HG03378 (cell line): ENCODE results near the gene BRD2.
"Not testable (repeated sequence)": the region's sequence is repeated elsewhere in the genome, so short reads cannot be mapped to it uniquely, and the experiment has no call there.

ENCODE experiments used
- ATAC-seq: cut with Tn5 transposase; IDR thresholded peaks from one replicate; pipeline ENCODE4 v1.9.1; 2021; ENCODE audit warnings: mild to moderate bottlenecking, moderate library complexity; ENCODE audit not compliant: unreplicated experiment

The BRD2 gene

DNA sequence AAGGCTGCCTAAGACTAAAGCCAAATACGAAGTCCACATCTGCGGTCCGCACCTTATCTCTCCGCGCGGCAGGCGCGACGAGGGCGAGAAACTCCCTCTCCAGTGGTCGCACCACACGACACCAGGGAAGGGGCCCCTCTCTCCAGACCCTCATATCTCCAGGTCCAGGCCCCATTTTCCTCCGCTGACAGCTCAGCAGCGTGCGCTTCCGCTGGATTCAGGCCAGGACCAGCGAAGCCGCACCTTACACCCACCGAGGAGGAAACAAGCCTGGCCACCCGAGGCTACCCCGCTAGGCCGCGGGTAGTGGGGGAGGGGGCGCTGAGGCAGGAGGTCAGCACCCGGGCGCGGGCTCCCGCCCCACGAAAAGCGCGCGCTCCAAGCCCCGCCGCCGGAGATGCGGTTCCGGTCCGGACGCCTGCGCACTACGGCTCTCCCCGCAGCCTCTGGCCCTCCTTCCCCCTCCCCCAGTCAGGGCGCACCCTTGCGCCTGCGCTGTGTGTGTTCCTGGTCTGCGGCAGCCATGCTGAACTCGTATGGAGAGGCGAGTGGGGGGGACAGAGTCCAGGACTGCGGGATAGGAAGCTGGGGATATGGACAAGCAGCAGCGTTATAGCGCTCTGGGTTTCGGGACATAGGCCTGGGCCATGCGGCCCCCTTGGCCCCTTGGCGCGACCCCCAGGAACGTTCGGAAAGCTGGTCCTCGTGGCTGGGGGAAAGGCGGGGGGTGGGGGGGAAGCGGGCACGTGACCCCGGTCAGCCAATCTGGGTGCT, at the start of gene BRD2:
Gene BRD2, plus strand, starts transcription at position 502 of the 774 bp plus-strand sequence. CDS start 4,305 bp downstream, outside the sequence.
- peak; percentile 27 for ATAC-seq

DNA sequence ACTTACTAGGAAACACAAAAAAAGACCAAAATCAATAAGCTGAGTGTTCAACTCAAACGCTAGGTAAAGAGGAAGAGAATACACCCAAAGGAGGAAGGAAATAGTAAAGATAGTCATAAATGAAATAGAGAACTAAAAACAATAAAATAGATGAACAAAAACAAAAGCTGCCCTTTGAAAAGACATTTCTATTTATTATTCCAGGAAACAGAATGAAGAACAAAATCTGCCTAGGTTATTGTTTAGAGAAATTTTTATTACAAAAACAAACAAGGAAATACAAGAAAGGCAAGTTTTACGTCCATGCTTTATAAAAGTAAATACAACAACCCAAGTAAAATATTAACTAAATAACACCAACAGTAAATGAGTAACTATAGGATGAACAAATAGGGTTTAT, 47.7 kb upstream of the BRD2 start:
- ATAC-seq, result no peak

DNA sequence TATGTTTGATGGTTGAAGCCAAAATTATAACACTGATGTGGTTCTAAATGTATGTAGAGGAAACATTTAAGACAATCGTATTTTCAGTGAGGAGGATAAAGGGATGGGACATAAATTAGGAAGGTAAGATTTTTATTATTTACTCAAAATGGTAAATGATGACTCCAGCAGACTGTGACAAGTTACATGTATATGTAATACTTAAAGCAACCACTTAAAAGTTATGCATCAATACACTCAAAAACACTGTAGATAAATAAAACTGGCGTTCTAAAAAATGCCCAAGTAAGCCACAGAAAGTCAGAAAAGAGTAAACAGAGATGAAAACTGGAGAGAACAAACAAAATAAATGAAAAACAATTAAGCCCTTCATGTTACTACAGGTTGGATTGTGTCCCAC, 46.3 kb upstream of the BRD2 start:
- ATAC-seq, result no peak

DNA sequence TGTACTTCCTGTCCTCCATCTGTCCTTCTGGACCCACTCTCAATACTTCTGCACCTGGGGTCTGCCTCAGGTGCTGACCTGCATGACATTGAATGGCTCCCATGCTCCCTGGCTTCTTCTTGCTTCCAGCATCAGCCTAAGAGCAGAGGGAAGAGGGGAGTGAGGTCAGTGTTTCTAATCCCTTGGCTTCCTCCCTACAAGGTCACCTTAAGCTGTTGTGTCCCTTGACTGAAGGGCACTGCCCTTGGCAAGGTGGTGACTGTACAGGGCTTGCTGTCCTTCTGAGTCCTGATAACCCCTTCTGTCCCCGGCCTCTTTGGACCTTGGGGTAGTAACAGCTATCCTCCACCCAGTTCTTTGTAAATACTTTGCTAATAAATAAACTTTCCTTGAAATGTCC, 37.2 kb upstream of the BRD2 start:
- no peak for ATAC-seq

DNA sequence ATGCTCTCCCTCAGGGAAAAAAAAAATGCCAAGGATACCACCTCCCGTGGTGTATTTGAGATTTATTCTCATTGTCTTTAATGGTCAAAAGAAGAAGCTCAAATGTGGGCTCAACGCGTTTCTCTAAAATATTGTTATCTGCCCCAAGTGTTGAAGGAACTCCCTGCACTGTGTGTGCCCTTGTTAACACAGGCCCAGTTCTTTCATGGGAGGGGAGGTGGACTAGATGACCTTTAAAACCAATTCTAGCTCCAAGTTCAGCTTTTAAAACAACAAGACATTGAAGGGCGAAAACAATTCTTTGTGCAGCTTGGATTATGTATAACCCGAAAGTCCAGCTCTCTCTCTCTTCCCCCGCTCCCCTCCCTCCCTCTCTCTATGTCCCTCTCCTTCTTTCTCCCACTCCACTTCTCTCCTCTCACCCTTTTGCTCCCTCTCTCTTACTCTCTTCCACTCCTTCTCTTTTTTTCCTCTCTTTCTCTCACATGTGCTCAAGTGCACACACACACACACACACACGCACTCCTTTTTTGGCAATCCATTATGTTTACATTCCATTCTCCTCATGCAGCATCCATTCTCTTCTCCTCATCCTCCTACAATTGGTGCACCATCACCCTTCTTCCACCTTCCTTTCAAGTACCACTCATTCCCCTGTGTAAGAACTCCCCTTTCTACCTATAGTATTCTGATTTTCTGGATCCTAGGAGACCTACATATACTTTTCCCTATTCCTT, 36.1 kb upstream of the BRD2 start:
- no peak for ATAC-seq

DNA sequence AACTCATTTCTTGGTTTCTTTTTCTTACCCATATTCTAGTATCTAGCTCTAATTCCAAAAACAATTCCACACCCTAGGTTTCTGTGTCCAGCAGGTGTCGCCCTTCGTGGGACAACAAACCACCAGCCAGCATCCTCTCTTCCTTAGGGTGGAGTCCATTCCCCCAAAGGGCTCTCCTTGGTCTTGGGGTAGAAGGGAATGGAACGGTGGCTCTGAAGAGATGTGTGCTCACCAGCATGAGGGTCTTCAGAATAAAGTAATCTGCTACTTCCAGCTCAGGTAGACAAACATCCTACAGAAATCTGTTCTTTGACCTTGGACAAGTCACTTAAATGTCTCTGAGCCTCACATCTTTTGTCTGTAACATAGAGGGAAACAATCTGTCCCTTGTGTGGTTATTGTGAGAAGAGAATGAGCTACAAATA, 34.7 kb upstream of the BRD2 start:
- ATAC-seq, result no peak

- no peak for ATAC-seq
Observed at GRCh38 chr6:32935551-32936238, 32.7 kb upstream of the BRD2 start.

DNA sequence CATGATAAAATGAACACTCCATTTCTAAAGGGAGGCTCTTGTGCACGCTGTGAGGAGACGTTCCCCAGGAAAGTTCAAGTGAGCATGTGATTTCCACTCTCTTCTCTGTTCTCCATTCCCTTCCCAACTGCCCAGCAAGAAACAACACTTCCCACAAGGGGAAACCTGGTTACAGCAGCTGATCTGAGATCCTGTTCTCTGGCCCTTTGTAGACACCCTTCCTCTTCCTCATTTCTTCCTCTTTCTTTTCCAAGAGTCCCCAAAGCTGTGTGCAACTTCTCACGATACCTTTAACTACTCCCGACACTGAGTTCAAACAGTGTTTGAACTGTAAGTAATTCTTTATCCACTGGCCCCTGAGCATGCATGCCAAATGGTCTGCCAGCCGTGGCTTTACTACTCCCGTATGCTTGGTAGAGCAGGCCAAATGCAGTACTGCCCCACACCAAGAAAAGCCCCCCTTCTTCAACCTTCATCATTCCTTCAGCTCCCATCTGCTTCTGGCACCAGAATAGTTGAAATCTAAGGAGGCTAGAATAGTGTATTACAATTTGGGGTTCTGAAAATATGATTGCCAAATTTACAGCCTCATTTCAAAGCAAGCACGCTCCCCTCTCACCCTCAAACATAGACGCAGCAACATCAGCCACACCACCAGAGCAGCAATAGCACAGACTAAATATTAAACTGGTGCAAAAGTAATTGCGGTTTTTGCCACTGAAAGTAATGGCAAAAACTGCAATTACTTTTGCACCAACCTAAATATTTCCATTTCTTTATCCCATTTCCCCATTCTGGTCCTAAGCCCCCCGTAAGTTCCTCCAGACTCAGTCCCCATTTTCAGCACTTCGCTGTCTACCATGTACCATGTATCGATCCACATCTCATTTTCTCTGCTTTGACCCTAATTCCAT, 31.9 kb upstream of the BRD2 start:
- ATAC-seq, result no peak

- no peak for ATAC-seq
Observed at GRCh38 chr6:32937230-32937633, 31.2 kb upstream of the BRD2 start.

GRCh38 chr6:32938494-32938893, 29.9 kb upstream of the BRD2 start:
- ATAC-seq, result no peak

GRCh38 chr6:32940656-32941213, 27.7 kb upstream of the BRD2 start, which contains the start of gene HLA-DMB:
Gene HLA-DMB, minus strand, starts transcription at chr6:32941028. Its CDS starts 221 bp downstream, at chr6:32940807.
- ATAC-seq, result peak; percentile 56

DNA sequence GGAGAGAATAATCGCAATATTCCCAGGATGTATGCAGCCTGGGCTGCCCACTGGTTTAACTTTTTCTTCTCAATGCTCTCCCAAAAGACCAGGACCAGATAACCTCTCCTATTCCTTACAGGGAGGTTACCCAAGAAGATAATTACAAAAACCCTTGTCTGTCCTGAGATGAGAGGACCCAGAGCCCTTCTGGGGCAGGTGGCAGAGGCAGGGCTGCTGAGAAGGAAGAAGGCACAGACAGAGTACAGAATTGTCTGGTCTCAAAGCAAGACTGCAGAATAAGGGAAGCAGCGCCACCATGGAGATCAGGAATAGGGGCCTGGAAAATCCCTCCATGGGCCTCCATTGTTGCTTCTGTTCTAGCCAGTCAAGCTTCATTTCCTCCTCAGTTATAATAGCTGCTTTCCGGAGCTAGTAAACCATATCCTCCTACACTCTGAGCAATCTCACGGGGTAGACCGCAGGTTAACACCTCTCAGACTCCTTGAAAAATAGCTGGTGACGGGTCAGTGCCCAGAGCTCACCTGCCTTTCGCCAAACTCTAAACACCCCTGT, 27.1 kb upstream of the BRD2 start:
- peak; percentile 54 for ATAC-seq

DNA sequence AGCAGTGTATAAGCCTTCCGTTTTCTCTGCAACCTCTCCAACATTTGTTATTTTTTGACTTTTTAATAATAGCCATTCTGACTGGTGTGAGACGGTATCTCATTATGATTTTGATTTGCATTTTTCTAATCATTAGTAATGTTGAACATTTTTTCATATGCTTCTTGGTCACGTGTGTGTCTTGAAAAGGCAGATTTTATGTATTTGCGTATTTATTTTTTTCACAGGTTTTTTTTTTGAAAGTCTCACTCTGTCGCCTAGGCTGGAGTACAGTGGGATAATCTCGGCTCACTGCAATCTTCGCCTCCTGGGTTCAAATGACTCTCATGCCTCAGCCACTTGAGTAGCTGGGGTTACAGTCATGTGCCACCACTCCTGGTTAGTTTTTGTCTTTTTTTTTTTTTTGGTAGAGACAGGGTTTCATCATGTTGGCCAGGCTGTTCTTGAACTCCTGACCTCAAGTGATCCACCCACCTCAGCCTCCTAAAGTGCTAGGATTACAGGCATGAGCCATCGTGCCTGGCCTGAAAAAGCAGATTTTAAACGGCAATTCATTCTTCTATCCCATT, 25.8 kb upstream of the BRD2 start:
- not testable (repeated sequence) for ATAC-seq

- no peak for ATAC-seq
Observed at GRCh38 chr6:32943864-32944649, 24.3 kb upstream of the BRD2 start.

- no peak for ATAC-seq
Observed at GRCh38 chr6:32945108-32945760, 23.2 kb upstream of the BRD2 start.

DNA sequence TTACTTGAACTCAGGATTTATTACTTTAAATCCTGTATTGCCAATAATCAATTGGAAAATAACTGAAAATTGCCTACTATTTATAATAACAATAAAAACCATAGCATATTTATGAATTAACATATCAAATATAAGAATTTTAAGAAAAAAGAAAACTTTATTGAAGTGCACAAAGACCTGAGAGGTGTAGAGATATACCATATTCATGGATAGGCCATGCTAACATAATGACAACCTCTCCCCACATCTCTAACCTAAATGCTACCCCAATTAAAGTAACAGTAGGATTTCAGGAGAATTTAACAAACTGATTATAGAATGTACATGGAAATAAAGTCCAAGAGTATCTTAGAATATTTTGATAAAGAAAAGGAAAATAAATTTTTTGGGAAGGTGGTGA, 22.4 kb upstream of the BRD2 start:
- no peak for ATAC-seq

- no peak for ATAC-seq
Observed at GRCh38 chr6:32946893-32947292, 21.5 kb upstream of the BRD2 start.
